Kidney epithelial cell (primary cell): ENCODE results near the gene FLRT2. TPM values are rescaled to one million over a fixed set of nuclear protein-coding genes. Genes with fewer than 3 reads are reported as not detected.

Experiments used
- DNase-seq: peaks from one replicate; pipeline ENCODE4 v3.0.0-alpha.2; 2010; ENCODE audit warnings: low read depth
- H3K27me3 ChIP-seq: 2 replicates; pipeline ENCODE4 v1.6.0; 2011; ENCODE audit warnings: low read length; ENCODE audit not compliant: control insufficient read depth, insufficient read depth
- H3K36me3 ChIP-seq: 2 replicates; pipeline ENCODE4 v1.5.1; 2011; ENCODE audit warnings: low read length; ENCODE audit not compliant: control insufficient read depth, insufficient read depth
- H3K4me3 ChIP-seq: 2 replicates; pipeline ENCODE4 v1.5.1; 2011; ENCODE audit warnings: low read depth, mild to moderate bottlenecking, control low read depth, low read length
- CTCF ChIP-seq: IDR thresholded peaks from 2 replicates; pipeline ENCODE4 v1.5.1; 2011; ENCODE audit warnings: mild to moderate bottlenecking, moderate library complexity, low read length, control low read depth, inconsistent platforms; ENCODE audit not compliant: insufficient read depth, poor library complexity, severe bottlenecking
- total RNA-seq: library from RNA; depleted of rRNA; stranded (reverse); fragments of >200 nt; gene quantifications from 2 replicates; pipeline ENCODE4 v1.2.3, GENCODE V29; 2015

The FLRT2 gene
- total RNA-seq, 1 donor from 2014 or later: 8.1 TPM

GRCh38 chr14:85542623-85543022, 12.7 kb downstream of the FLRT2 start:
- TF ChIP-seq CTCF: no peak
- Histone ChIP-seq H3K27me3 (no peaks in the 10 kb centered on the region), H3K36me3 (no peaks in the 10 kb centered on the region), H3K4me3 (no peak overlapping the region)
- DNase-seq: no peak

- DNase-seq: no peak
- TF ChIP-seq CTCF: no peak
- no peaks in the 10 kb centered on the region for H3K36me3 ChIP-seq
- H3K4me3 ChIP-seq: no peak overlapping the region
- no peaks in the 10 kb centered on the region for H3K27me3 ChIP-seq
Measured at GRCh38 chr14:85545738-85546137, 15.8 kb downstream of the FLRT2 start.

GRCh38 chr14:85546390-85546789, 16.4 kb downstream of the FLRT2 start:
- Histone ChIP-seq H3K27me3 (no peaks in the 10 kb centered on the region), H3K36me3 (no peaks in the 10 kb centered on the region), H3K4me3 (no peak overlapping the region)
- TF ChIP-seq CTCF: no peak
- no peak for DNase-seq

- Histone ChIP-seq H3K27me3 (no peaks in the 10 kb centered on the region), H3K36me3 (no peaks in the 10 kb centered on the region), H3K4me3 (no peak overlapping the region)
- DNase-seq: no peak
- TF ChIP-seq CTCF: no peak
Measured at GRCh38 chr14:85549697-85550096, 19.8 kb downstream of the FLRT2 start.

- Histone ChIP-seq H3K36me3 (no peaks in the 10 kb centered on the region), H3K27me3 (no peaks in the 10 kb centered on the region), H3K4me3 (no peak overlapping the region)
- no peak for DNase-seq
- TF ChIP-seq CTCF: no peak
Measured at GRCh38 chr14:85554106-85554505, 24.2 kb downstream of the FLRT2 start.

GRCh38 chr14:85556267-85556666, 26.3 kb downstream of the FLRT2 start:
- H3K36me3 ChIP-seq: no peaks in the 10 kb centered on the region
- DNase-seq: no peak

More at GRCh38 chr14:85556267-85556666, 26.3 kb downstream of the FLRT2 start:
- no peak for TF ChIP-seq CTCF
- H3K27me3 ChIP-seq: no peaks in the 10 kb centered on the region
- no peak overlapping the region for H3K4me3 ChIP-seq
